ENCODE results near the gene COMMD4.

Gene COMMD4

GRCh38 chr15:75366163-75366562 lies 30.3 kb downstream of the COMMD4 start:
- H2BK12ac ChIP-seq (ENCODE audit: low read length): no peak overlapping the region
- no peak overlapping the region for H3K4ac ChIP-seq (ENCODE audit: low read length)
- no peak overlapping the region for H2AK5ac ChIP-seq (ENCODE audit: low read depth, low read length)
- H3K23ac ChIP-seq (ENCODE audit: low read depth, low read length, poor library complexity): no peak overlapping the region
- H3K27ac ChIP-seq (replicated peaks; ENCODE audit: low read length): no peak overlapping the region
- no peak overlapping the region for H4K8ac ChIP-seq (ENCODE audit: low read depth, low read length)
- WGBS, 2 donors (ENCODE audit: extremely low coverage in 2 of 2, insufficient read length in 2 of 2, insufficient replicate concordance in 1 of 2): no CpG with 5 or more reads among the region's 3 CpGs
- H3K4me1 ChIP-seq (ENCODE audit: control insufficient read depth in 2 of 2, insufficient read depth in 1 of 2, low read depth in 1 of 2, low read length in 2 of 2): peaks cover 7 to 8% of the 10 kb centered on the region in 2 donors
- no peak for DNase-seq (ENCODE audit: low spot score)
- no peak overlapping the region for H3K14ac ChIP-seq (ENCODE audit: low read length)
- H3K9me3 ChIP-seq (replicated peaks in 1 of 2; ENCODE audit: control insufficient read depth in 2 of 2, insufficient read depth in 1 of 2, low read depth in 1 of 2, low read length in 2 of 2): no peaks in the 10 kb centered on the region
- H2AFZ ChIP-seq (ENCODE audit: low read length): no peak overlapping the region
- H4K91ac ChIP-seq (ENCODE audit: low read depth, low read length, poor library complexity): no peak overlapping the region
- peaks cover 15 to 82% of the 10 kb centered on the region in 2 donors for H3K36me3 ChIP-seq (replicated peaks in 1 of 2; ENCODE audit: control insufficient read depth in 2 of 2, insufficient read depth in 2 of 2, low read length in 2 of 2)
- H3K79me1 ChIP-seq (ENCODE audit: low read depth, low read length): no peaks in the 10 kb centered on the region
- no peaks in the 10 kb centered on the region for H3K27me3 ChIP-seq (ENCODE audit: control insufficient read depth in 3 of 3, insufficient read depth in 3 of 3, low read depth in 1 of 3, low read length in 3 of 3)
- no peak overlapping the region for H3K4me2 ChIP-seq (ENCODE audit: insufficient read depth, low read length, poor library complexity, severe bottlenecking)
- H3K4me3 ChIP-seq (ENCODE audit: low read length in 2 of 2): no peak overlapping the region
- H2BK15ac ChIP-seq (ENCODE audit: low read length): no peak overlapping the region
- H3K18ac ChIP-seq (ENCODE audit: low read length): no peak overlapping the region
- no peak overlapping the region for H3K9ac ChIP-seq (ENCODE audit: low read depth, low read length, poor library complexity)
- no peak overlapping the region for H2BK5ac ChIP-seq (ENCODE audit: low read length)
- no peak overlapping the region for H2BK120ac ChIP-seq (ENCODE audit: low read depth, low read length)

GRCh38 chr15:75367006-75367405 lies 31.1 kb downstream of the COMMD4 start:
- Histone ChIP-seq H2AFZ (ENCODE audit: low read length) (no peak overlapping the region), H3K4me3 (ENCODE audit: low read length in 2 of 2) (no peak overlapping the region), H3K4ac (ENCODE audit: low read length) (no peak overlapping the region), H3K79me1 (ENCODE audit: low read depth, low read length) (no peaks in the 10 kb centered on the region), H3K27ac (replicated peaks; ENCODE audit: low read length) (no peak overlapping the region), H3K9me3 (replicated peaks in 1 of 2; ENCODE audit: control insufficient read depth in 2 of 2, insufficient read depth in 1 of 2, low read depth in 1 of 2, low read length in 2 of 2) (no peaks in the 10 kb centered on the region), H3K27me3 (ENCODE audit: control insufficient read depth in 3 of 3, insufficient read depth in 3 of 3, low read depth in 1 of 3, low read length in 3 of 3) (no peaks in the 10 kb centered on the region), H2BK15ac (ENCODE audit: low read length) (no peak overlapping the region), H3K9ac (ENCODE audit: low read depth, low read length, poor library complexity) (no peak overlapping the region), H3K36me3 (replicated peaks in 1 of 2; ENCODE audit: control insufficient read depth in 2 of 2, insufficient read depth in 2 of 2, low read length in 2 of 2) (peaks cover 21 to 82% of the 10 kb centered on the region in 2 donors), H2BK5ac (ENCODE audit: low read length) (no peak overlapping the region), H4K8ac (ENCODE audit: low read depth, low read length) (no peak overlapping the region), H3K4me2 (ENCODE audit: insufficient read depth, low read length, poor library complexity, severe bottlenecking) (no peak overlapping the region), H3K18ac (ENCODE audit: low read length) (no peak overlapping the region), H4K91ac (ENCODE audit: low read depth, low read length, poor library complexity) (no peak overlapping the region), H2BK120ac (ENCODE audit: low read depth, low read length) (no peak overlapping the region), H2AK5ac (ENCODE audit: low read depth, low read length) (no peak overlapping the region), H3K14ac (ENCODE audit: low read length) (no peak overlapping the region), H3K23ac (ENCODE audit: low read depth, low read length, poor library complexity) (no peak overlapping the region), H3K4me1 (ENCODE audit: control insufficient read depth in 2 of 2, insufficient read depth in 1 of 2, low read depth in 1 of 2, low read length in 2 of 2) (peaks cover 7 to 8% of the 10 kb centered on the region in 2 donors), H2BK12ac (ENCODE audit: low read length) (no peak overlapping the region)
- no peak for DNase-seq (ENCODE audit: low spot score)

GRCh38 chr15:75367406-75367912 lies 31.6 kb downstream of the COMMD4 start:
- Histone ChIP-seq H2BK15ac (ENCODE audit: low read length) (no peak overlapping the region), H3K36me3 (replicated peaks in 1 of 2; ENCODE audit: control insufficient read depth in 2 of 2, insufficient read depth in 2 of 2, low read length in 2 of 2) (peaks cover 18 to 82% of the 10 kb centered on the region in 2 donors), H2AK5ac (ENCODE audit: low read depth, low read length) (peak overlapping the region; percentile 24), H3K9ac (ENCODE audit: low read depth, low read length, poor library complexity) (peak overlapping the region; percentile 17), H3K14ac (ENCODE audit: low read length) (no peak overlapping the region), H2BK12ac (ENCODE audit: low read length) (no peak overlapping the region), H3K4ac (ENCODE audit: low read length) (no peak overlapping the region), H3K79me1 (ENCODE audit: low read depth, low read length) (no peaks in the 10 kb centered on the region), H3K4me2 (ENCODE audit: insufficient read depth, low read length, poor library complexity, severe bottlenecking) (peak overlapping the region; percentile 43), H4K91ac (ENCODE audit: low read depth, low read length, poor library complexity) (no peak overlapping the region), H3K27me3 (ENCODE audit: control insufficient read depth in 3 of 3, insufficient read depth in 3 of 3, low read depth in 1 of 3, low read length in 3 of 3) (no peaks in the 10 kb centered on the region), H2AFZ (ENCODE audit: low read length) (no peak overlapping the region), H4K8ac (ENCODE audit: low read depth, low read length) (no peak overlapping the region), H3K27ac (replicated peaks; ENCODE audit: low read length) (no peak overlapping the region), H3K4me3 (ENCODE audit: low read length in 2 of 2) (peak overlapping the region; percentile 14 to 71), H3K4me1 (ENCODE audit: control insufficient read depth in 2 of 2, insufficient read depth in 1 of 2, low read depth in 1 of 2, low read length in 2 of 2) (peaks cover 7 to 8% of the 10 kb centered on the region in 2 donors), H2BK120ac (ENCODE audit: low read depth, low read length) (no peak overlapping the region), H3K23ac (ENCODE audit: low read depth, low read length, poor library complexity) (peak overlapping the region; percentile 92), H2BK5ac (ENCODE audit: low read length) (no peak overlapping the region), H3K9me3 (replicated peaks in 1 of 2; ENCODE audit: control insufficient read depth in 2 of 2, insufficient read depth in 1 of 2, low read depth in 1 of 2, low read length in 2 of 2) (no peaks in the 10 kb centered on the region), H3K18ac (ENCODE audit: low read length) (no peak overlapping the region)
- WGBS, 2 donors (ENCODE audit: extremely low coverage in 2 of 2, insufficient read length in 2 of 2, insufficient replicate concordance in 1 of 2): no CpG with 5 or more reads among the region's 7 CpGs
- no peak for DNase-seq (ENCODE audit: low spot score)

GRCh38 chr15:75367913-75368688 lies 32.2 kb downstream of the COMMD4 start, which contains the start of gene MAN2C1:
MAN2C1 (minus strand) TSS chr15:75368607; CDS start chr15:75368583, 24 bp downstream.
- peaks cover 20 to 82% of the 10 kb centered on the region in 2 donors for H3K36me3 ChIP-seq (replicated peaks in 1 of 2; ENCODE audit: control insufficient read depth in 2 of 2, insufficient read depth in 2 of 2, low read length in 2 of 2)

More at GRCh38 chr15:75367913-75368688, 32.2 kb downstream of the COMMD4 start, which contains the start of gene MAN2C1:
- peak within 1 kb of the TSS; percentile 95 for H3K18ac ChIP-seq (ENCODE audit: low read length)
- no peak within 1 kb of the TSS for H4K8ac ChIP-seq (ENCODE audit: low read depth, low read length)
- no peak within 1 kb of the TSS for H2BK15ac ChIP-seq (ENCODE audit: low read length)
- H3K79me1 ChIP-seq (ENCODE audit: low read depth, low read length): no peaks in the 10 kb centered on the region
- H2AK5ac ChIP-seq (ENCODE audit: low read depth, low read length): peak within 1 kb of the TSS; percentile 24
- no peak within 1 kb of the TSS for H3K4ac ChIP-seq (ENCODE audit: low read length)
- WGBS, 2 donors (ENCODE audit: extremely low coverage in 2 of 2, insufficient read length in 2 of 2, insufficient replicate concordance in 1 of 2): no CpG with 5 or more reads among the region's 67 CpGs
- H2AFZ ChIP-seq (ENCODE audit: low read length): peak within 1 kb of the TSS; percentile 92
- H3K9me3 ChIP-seq (replicated peaks in 1 of 2; ENCODE audit: control insufficient read depth in 2 of 2, insufficient read depth in 1 of 2, low read depth in 1 of 2, low read length in 2 of 2): no peaks in the 10 kb centered on the region
- H2BK5ac ChIP-seq (ENCODE audit: low read length): no peak within 1 kb of the TSS
- peak within 1 kb of the TSS; percentile 94 for H3K9ac ChIP-seq (ENCODE audit: low read depth, low read length, poor library complexity)
- peak; percentile 88 for DNase-seq (ENCODE audit: low spot score)
- no peak within 1 kb of the TSS for H3K14ac ChIP-seq (ENCODE audit: low read length)
- peak within 1 kb of the TSS; percentile 43 for H2BK120ac ChIP-seq (ENCODE audit: low read depth, low read length)
- no peaks in the 10 kb centered on the region for H3K27me3 ChIP-seq (ENCODE audit: control insufficient read depth in 3 of 3, insufficient read depth in 3 of 3, low read depth in 1 of 3, low read length in 3 of 3)
- peak within 1 kb of the TSS; percentile 66 for H3K4me2 ChIP-seq (ENCODE audit: insufficient read depth, low read length, poor library complexity, severe bottlenecking)
- H4K91ac ChIP-seq (ENCODE audit: low read depth, low read length, poor library complexity): no peak within 1 kb of the TSS
- H3K4me1 ChIP-seq (ENCODE audit: control insufficient read depth in 2 of 2, insufficient read depth in 1 of 2, low read depth in 1 of 2, low read length in 2 of 2): peaks cover 7 to 8% of the 10 kb centered on the region in 2 donors
- peak within 1 kb of the TSS; percentile 82 for H3K27ac ChIP-seq (replicated peaks; ENCODE audit: low read length)
- no peak within 1 kb of the TSS for H2BK12ac ChIP-seq (ENCODE audit: low read length)
- peak within 1 kb of the TSS; percentile 92 for H3K23ac ChIP-seq (ENCODE audit: low read depth, low read length, poor library complexity)
- H3K4me3 ChIP-seq (ENCODE audit: low read length in 2 of 2): peak within 1 kb of the TSS; percentile 71 to 91
